Liver (tissue), 9 donors: ENCODE data around the gene UGT1A6. TPM values are rescaled to one million over a fixed set of nuclear protein-coding genes. Genes with fewer than 3 reads are reported as not detected.

ENCODE experiments used
- DNase-seq: peaks from one replicate; pipeline ENCODE4 v3.0.0-alpha.2; 2017; ENCODE audit warnings: low spot score
- H3K27ac ChIP-seq, 2 donors: one replicate each; pipeline ENCODE4 v1.7.0; 2013; ENCODE audit warnings: inconsistent platforms in 2 of 2, low read length in 2 of 2, control low read depth in 1 of 2, low read depth in 1 of 2, mild to moderate bottlenecking in 1 of 2
- H3K27me3 ChIP-seq, 4 donors: one replicate each; pipeline versions ENCODE4 v1.6.1 to v1.7.0; 2013; ENCODE audit warnings: low read length in 3 of 4, inconsistent platforms in 1 of 4, mild to moderate bottlenecking in 1 of 4, moderate library complexity in 1 of 4; ENCODE audit not compliant: control insufficient read depth in 4 of 4, insufficient read depth in 4 of 4
- H3K36me3 ChIP-seq, 4 donors: one replicate each; pipeline versions ENCODE4 v1.6.1 to v1.7.0; 2013; ENCODE audit warnings: low read length in 3 of 4, mild to moderate bottlenecking in 3 of 4, low read depth in 1 of 4, moderate library complexity in 1 of 4; ENCODE audit not compliant: control insufficient read depth in 4 of 4, insufficient read depth in 3 of 4
- H3K4me1 ChIP-seq, 4 donors: one replicate each; pipeline versions ENCODE4 v1.6.1 to v1.7.0; 2013; ENCODE audit warnings: low read length in 3 of 4, mild to moderate bottlenecking in 3 of 4, moderate library complexity in 1 of 4; ENCODE audit not compliant: control insufficient read depth in 4 of 4, insufficient read depth in 4 of 4
- H3K4me3 ChIP-seq, 3 donors: one replicate each; pipeline versions ENCODE4 v1.6.1 to v1.7.0; 2013; ENCODE audit warnings: low read length in 3 of 3, control low read depth in 1 of 3, low read depth in 1 of 3, mild to moderate bottlenecking in 1 of 3
- H3K9ac ChIP-seq, 2 donors: one replicate each; pipeline ENCODE4 v1.7.0; 2013; ENCODE audit warnings: low read length in 2 of 2, mild to moderate bottlenecking in 2 of 2, moderate library complexity in 2 of 2, control low read depth in 1 of 2, low read depth in 1 of 2
- H3K9me3 ChIP-seq, 4 donors: one replicate each; pipeline versions ENCODE4 v1.6.1 to v1.7.0; 2013; ENCODE audit warnings: low read length in 3 of 4; ENCODE audit not compliant: control insufficient read depth in 4 of 4
- EGR1 ChIP-seq, 2 donors: IDR thresholded peaks; 2 replicates each; pipeline ENCODE4 v1.6.1; 2016 to 2018; ENCODE audit warnings: antibody characterized with exemption in 2 of 2, low read depth in 2 of 2
- FOXA1 ChIP-seq: IDR thresholded peaks from 2 replicates; pipeline ENCODE4 v1.6.1; 2016; ENCODE audit warnings: antibody characterized with exemption
- FOXA2 ChIP-seq: IDR thresholded peaks from 2 replicates; pipeline ENCODE4 v1.6.1; 2016; ENCODE audit warnings: antibody characterized with exemption
- GABPA ChIP-seq, 2 donors: IDR thresholded peaks in 1 of 2; conservative IDR thresholded peaks in 1 of 2; 2 replicates each; pipeline ENCODE4 v1.6.1; 2016; ENCODE audit warnings: antibody characterized with exemption in 2 of 2, mild to moderate bottlenecking in 1 of 2, moderate library complexity in 1 of 2
- HNF4A ChIP-seq, 2 donors: conservative IDR thresholded peaks; 2 replicates each; pipeline ENCODE4 v1.6.1; 2016; ENCODE audit warnings: antibody characterized with exemption in 2 of 2, mild to moderate bottlenecking in 2 of 2
- HNF4G ChIP-seq: IDR thresholded peaks from 2 replicates; pipeline ENCODE4 v1.6.1; 2016; ENCODE audit warnings: antibody characterized with exemption
- NR2F2 ChIP-seq: IDR thresholded peaks from 2 replicates; pipeline ENCODE4 v1.6.1; 2016; ENCODE audit warnings: antibody characterized with exemption
- RAD21 ChIP-seq, 2 donors: IDR thresholded peaks; 2 replicates each; pipeline ENCODE4 v1.6.1; 2016; ENCODE audit warnings: antibody characterized with exemption in 2 of 2, mild to moderate bottlenecking in 2 of 2
- RXRA ChIP-seq, 2 donors: IDR thresholded peaks; 2 replicates each; pipeline ENCODE4 v1.6.1; 2017 to 2018; ENCODE audit warnings: antibody characterized with exemption in 2 of 2, mild to moderate bottlenecking in 1 of 2
- SP1 ChIP-seq: IDR thresholded peaks from 2 replicates; pipeline ENCODE4 v1.6.1; 2018; ENCODE audit warnings: antibody characterized with exemption, mild to moderate bottlenecking
- TAF1 ChIP-seq: conservative IDR thresholded peaks from 2 replicates; pipeline ENCODE4 v1.6.1; 2016; ENCODE audit warnings: antibody characterized with exemption, mild to moderate bottlenecking
- YY1 ChIP-seq: IDR thresholded peaks from 2 replicates; pipeline ENCODE4 v1.6.1; 2016; ENCODE audit warnings: antibody characterized with exemption, mild to moderate bottlenecking
- WGBS: extraction: QIAGEN DNeasy Blood & Tissue Kit; methylation state at CpG from one replicate; pipeline ENCODE4 v1.1.7; 2013; 5-methylcytosine and 5-hydroxymethylcytosine counted together
- polyA plus RNA-seq, 2 donors: library from polyadenylated mRNA; stranded (reverse) in 1 of 2; unstranded in 1 of 2; fragments of 200-250 nt in 1 of 2; fragments of >200 nt in 1 of 2; fragmentation: Nextera tagmentation in 1 of 2; extraction: Ambion mirVana in 1 of 2; gene quantifications; one replicate each; pipeline versions ENCODE4 v1.2.1 to v1.2.3, GENCODE V29; 2013 to 2015
- total RNA-seq, 2 donors: library from RNA; depleted of rRNA; stranded (reverse); fragments of >200 nt; gene quantifications; one replicate each; pipeline ENCODE4 v1.2.3, GENCODE V29; 2014
- TF ChIP-seq, protein P1 (sequence below): IDR thresholded peaks from 2 replicates; pipeline ENCODE4 v1.6.1; 2016; ENCODE audit warnings: antibody characterized with exemption
- TF ChIP-seq, protein P2 (sequence below): IDR thresholded peaks from 2 replicates; pipeline ENCODE4 v1.6.1; 2016; ENCODE audit warnings: antibody characterized with exemption
- TF ChIP-seq, protein P3 (sequence below): fragments of 150-350 bp; IDR thresholded peaks from 2 replicates; pipeline ENCODE4 v1.5.1; 2017; ENCODE audit warnings: improper control_type of control experiment, low read depth, low read length; ENCODE audit not compliant: missing input control
- TF ChIP-seq, protein P4 (sequence below): IDR thresholded peaks from 2 replicates; pipeline ENCODE4 v1.6.1; 2016; ENCODE audit warnings: antibody characterized with exemption
- donor health status: healthy.
- donor health status: healthy.
- donor health status: healthy.
- donor health status: healthy.
- donor health status: healthy.

The UGT1A6 gene
- total and polyA plus RNA-seq, 4 donors: 33.4 to 103 (median 46.5) TPM; not detected in 1

DNA sequence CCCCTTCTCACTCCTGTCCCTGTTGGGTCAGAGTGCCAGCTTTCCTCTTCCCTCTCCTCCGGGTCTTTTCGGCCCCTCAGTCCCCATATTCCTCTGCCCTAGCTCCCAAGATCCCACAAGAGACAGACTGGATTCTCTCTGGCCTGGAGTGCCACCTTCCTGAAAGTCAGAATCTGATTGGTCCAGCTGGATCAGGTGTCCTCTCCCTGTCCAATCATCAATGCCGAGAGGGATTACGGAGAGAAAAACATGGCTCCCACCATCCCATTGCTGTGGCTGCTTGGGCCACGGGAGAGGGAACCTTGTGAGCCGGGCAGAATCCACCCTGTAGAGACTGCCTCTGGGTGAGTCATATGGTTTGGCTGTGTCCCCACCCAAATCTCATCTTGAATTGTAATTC is 82.7 kb downstream of the UGT1A6 start:
- WGBS: 92% methylated on average over 6 of the region's 6 CpGs
- Histone ChIP-seq H3K36me3 (peaks cover 1 to 23% (median 17%) of the 10 kb centered on the region in 4 donors), H3K27me3 (no peaks in the 10 kb centered on the region), H3K9ac (no peak overlapping the region), H3K4me3 (no peak overlapping the region), H3K27ac (no peak overlapping the region), H3K9me3 (peaks cover 0 to 2% (median 0%) of the 10 kb centered on the region in 4 donors), H3K4me1 (no peaks in the 10 kb centered on the region)
- DNase-seq: no peak
- TF ChIP-seq, protein P1, sequence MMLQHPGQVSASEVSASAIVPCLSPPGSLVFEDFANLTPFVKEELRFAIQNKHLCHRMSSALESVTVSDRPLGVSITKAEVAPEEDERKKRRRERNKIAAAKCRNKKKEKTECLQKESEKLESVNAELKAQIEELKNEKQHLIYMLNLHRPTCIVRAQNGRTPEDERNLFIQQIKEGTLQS: no peak
- TF ChIP-seq FOXA1 (no peak), HNF4G (no peak), TAF1 (no peak), RAD21 (IDR thresholded peaks at IDR 0.05) (no peak)

DNA sequence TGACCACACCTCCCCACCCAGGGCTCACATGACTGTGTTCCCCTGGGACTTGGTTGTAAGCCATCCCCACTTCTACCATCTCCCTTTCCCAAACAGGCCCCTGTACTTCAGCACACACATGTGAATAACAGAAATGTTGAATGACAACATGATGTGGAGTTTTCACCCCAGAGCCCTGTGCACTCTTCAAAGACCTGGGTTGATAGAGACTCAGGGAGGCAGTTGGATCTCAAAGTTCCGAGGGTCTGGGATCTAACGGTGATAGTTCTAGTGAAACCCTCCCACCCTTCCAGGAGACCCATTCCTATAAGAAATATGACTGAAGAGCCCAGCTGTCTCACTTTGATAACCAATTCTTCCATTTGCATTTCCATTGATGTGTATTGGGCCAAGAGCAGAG is 85.3 kb downstream of the UGT1A6 start, which contains the start of gene MROH2A:
MROH2A (plus strand) TSS at position 301 of the 400 bp plus-strand sequence. CDS start 1,029 bp downstream, outside the sequence.
- H3K27ac ChIP-seq: no peak within 1 kb of the TSS
- H3K27me3 ChIP-seq: no peaks in the 10 kb centered on the region
- TF ChIP-seq YY1 (no peak), EGR1 (IDR thresholded peaks at IDR 0.05; ENCODE audit: low read depth in 2 of 2) (no peak), RAD21 (IDR thresholded peaks at IDR 0.05) (no peak), NR2F2 (no peak), SP1 (no peak), RXRA (IDR thresholded peaks at IDR 0.05) (no peak), GABPA (IDR thresholded peaks at IDR 0.05 in 1 of 2, conservative IDR thresholded peaks at IDR 0.05 in 1 of 2) (no peak), HNF4G (no peak)
- TF ChIP-seq, protein P1: no peak
- TF ChIP-seq, protein P2, sequence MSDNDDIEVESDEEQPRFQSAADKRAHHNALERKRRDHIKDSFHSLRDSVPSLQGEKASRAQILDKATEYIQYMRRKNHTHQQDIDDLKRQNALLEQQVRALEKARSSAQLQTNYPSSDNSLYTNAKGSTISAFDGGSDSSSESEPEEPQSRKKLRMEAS: no peak
- TF ChIP-seq, protein P3, sequence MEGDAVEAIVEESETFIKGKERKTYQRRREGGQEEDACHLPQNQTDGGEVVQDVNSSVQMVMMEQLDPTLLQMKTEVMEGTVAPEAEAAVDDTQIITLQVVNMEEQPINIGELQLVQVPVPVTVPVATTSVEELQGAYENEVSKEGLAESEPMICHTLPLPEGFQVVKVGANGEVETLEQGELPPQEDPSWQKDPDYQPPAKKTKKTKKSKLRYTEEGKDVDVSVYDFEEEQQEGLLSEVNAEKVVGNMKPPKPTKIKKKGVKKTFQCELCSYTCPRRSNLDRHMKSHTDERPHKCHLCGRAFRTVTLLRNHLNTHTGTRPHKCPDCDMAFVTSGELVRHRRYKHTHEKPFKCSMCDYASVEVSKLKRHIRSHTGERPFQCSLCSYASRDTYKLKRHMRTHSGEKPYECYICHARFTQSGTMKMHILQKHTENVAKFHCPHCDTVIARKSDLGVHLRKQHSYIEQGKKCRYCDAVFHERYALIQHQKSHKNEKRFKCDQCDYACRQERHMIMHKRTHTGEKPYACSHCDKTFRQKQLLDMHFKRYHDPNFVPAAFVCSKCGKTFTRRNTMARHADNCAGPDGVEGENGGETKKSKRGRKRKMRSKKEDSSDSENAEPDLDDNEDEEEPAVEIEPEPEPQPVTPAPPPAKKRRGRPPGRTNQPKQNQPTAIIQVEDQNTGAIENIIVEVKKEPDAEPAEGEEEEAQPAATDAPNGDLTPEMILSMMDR: no peak
- no peak within 1 kb of the TSS for H3K9ac ChIP-seq
- WGBS: 77% methylated on average over 2 of the region's 2 CpGs
- no peak within 1 kb of the TSS for H3K4me3 ChIP-seq
- DNase-seq: no peak
- no peaks in the 10 kb centered on the region for H3K4me1 ChIP-seq
- H3K36me3 ChIP-seq: peaks cover 0 to 3% (median 0%) of the 10 kb centered on the region in 4 donors
- peaks cover 0 to 2% (median 0%) of the 10 kb centered on the region in 4 donors for H3K9me3 ChIP-seq

DNA sequence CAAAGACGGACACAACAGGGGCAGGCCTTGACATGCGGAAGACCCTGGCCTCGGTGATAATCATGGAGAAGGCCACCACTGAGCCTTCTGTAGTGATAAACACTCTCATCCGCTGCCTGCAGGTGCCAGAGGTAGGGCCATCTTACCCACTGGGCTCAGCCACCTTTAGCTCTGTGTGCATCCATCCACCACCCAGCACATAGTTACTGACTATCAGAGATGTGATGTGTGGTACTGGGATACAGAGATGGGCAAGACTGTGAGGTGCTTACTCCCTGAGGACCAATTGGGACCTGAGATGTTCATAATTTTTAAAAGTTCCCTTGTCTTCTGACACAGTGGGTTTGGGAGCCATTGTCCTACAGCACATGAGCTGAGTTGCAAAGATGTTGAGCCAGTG is 87.0 kb downstream of the UGT1A6 start:
- no peak for DNase-seq
- H3K27me3 ChIP-seq: no peaks in the 10 kb centered on the region
- no peak overlapping the region for H3K4me3 ChIP-seq
- H3K36me3 ChIP-seq: no peaks in the 10 kb centered on the region
- H3K27ac ChIP-seq: no peak overlapping the region
- 93% methylated on average over 4 of the region's 4 CpGs for WGBS
- TF ChIP-seq HNF4G: no peak
- TF ChIP-seq, protein P3: no peak
- TF ChIP-seq, protein P1: no peak
- TF ChIP-seq, protein P4, sequence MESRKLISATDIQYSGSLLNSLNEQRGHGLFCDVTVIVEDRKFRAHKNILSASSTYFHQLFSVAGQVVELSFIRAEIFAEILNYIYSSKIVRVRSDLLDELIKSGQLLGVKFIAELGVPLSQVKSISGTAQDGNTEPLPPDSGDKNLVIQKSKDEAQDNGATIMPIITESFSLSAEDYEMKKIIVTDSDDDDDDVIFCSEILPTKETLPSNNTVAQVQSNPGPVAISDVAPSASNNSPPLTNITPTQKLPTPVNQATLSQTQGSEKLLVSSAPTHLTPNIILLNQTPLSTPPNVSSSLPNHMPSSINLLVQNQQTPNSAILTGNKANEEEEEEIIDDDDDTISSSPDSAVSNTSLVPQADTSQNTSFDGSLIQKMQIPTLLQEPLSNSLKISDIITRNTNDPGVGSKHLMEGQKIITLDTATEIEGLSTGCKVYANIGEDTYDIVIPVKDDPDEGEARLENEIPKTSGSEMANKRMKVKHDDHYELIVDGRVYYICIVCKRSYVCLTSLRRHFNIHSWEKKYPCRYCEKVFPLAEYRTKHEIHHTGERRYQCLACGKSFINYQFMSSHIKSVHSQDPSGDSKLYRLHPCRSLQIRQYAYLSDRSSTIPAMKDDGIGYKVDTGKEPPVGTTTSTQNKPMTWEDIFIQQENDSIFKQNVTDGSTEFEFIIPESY: no peak
- no peak for TF ChIP-seq HNF4A (conservative IDR thresholded peaks at IDR 0.05)
- no peak for TF ChIP-seq FOXA2
- TF ChIP-seq SP1: no peak
- no peaks in the 10 kb centered on the region for H3K4me1 ChIP-seq
- no peak overlapping the region for H3K9ac ChIP-seq
- H3K9me3 ChIP-seq: peaks cover 0 to 2% (median 0%) of the 10 kb centered on the region in 4 donors
